ENCODE measurements around the gene TRIM29. TPM values are rescaled to one million over a fixed set of nuclear protein-coding genes. Genes with fewer than 3 reads are reported as not detected.
A peak's percentile ranks its signal among the peaks of the same experiment; 100 is the strongest.

TRIM29 gene
- total RNA-seq, 2 experiments from 2014 or later = not detected

DNA sequence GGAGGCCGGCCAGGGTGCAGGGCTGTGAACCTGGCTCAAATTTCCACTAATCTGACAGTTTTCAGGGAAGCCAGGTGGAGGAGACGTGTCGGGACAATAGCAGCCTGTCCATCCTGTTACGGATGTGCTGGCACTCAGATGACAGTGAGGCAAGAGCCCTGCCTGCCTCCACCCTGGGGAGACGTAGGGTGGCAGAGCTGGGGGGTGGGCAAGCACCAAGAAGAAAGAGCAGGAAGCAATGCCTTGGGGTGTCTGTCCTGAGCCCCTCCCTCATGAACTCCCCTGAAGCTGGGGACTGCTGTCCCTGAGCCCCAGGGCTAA lies 10.0 kb upstream of the TRIM29 start:
- Mint-ChIP-seq H3K4me3 (no peak overlapping the region), H3K9me3 (no peaks in the 10 kb centered on the region), H3K27me3 (peaks cover 32% of the 10 kb centered on the region), H3K27ac (no peak overlapping the region), H3K4me1 (ENCODE audit: low read depth) (no peaks in the 10 kb centered on the region), H3K36me3 (ENCODE audit: low read depth) (no peaks in the 10 kb centered on the region)
- Histone ChIP-seq H3K4me1 (ENCODE audit: insufficient read depth, low read length) (no peaks in the 10 kb centered on the region), H3K9me3 (ENCODE audit: control insufficient read depth in 1 of 2, insufficient read depth in 1 of 2, low read length in 2 of 2) (peaks cover 0 to 5% of the 10 kb centered on the region in 2 experiments), H3K27me3 (ENCODE audit: control insufficient read depth in 1 of 2, insufficient read depth in 2 of 2, low read length in 2 of 2) (peaks cover 9 to 16% of the 10 kb centered on the region in 2 experiments), H3K27ac (ENCODE audit: low read depth in 1 of 2, low read length in 2 of 2) (no peak overlapping the region), H3K36me3 (ENCODE audit: insufficient read depth, low read length) (no peaks in the 10 kb centered on the region), H3K4me3 (ENCODE audit: low read length) (no peak overlapping the region)
- ATAC-seq (ENCODE audit: poor library complexity) (no peak), DNase-seq (peak in 1 of 14 experiments; percentile 1)
- TF ChIP-seq, protein P1, sequence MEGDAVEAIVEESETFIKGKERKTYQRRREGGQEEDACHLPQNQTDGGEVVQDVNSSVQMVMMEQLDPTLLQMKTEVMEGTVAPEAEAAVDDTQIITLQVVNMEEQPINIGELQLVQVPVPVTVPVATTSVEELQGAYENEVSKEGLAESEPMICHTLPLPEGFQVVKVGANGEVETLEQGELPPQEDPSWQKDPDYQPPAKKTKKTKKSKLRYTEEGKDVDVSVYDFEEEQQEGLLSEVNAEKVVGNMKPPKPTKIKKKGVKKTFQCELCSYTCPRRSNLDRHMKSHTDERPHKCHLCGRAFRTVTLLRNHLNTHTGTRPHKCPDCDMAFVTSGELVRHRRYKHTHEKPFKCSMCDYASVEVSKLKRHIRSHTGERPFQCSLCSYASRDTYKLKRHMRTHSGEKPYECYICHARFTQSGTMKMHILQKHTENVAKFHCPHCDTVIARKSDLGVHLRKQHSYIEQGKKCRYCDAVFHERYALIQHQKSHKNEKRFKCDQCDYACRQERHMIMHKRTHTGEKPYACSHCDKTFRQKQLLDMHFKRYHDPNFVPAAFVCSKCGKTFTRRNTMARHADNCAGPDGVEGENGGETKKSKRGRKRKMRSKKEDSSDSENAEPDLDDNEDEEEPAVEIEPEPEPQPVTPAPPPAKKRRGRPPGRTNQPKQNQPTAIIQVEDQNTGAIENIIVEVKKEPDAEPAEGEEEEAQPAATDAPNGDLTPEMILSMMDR (IDR thresholded peaks at IDR 0.05) = no peak
- CTCF ChIA-PET = no interaction called here
- intact Hi-C loops (cut with DNase I, micrococcal nuclease) = no loop called here
- POLR2A ChIA-PET = no interaction called here

DNA sequence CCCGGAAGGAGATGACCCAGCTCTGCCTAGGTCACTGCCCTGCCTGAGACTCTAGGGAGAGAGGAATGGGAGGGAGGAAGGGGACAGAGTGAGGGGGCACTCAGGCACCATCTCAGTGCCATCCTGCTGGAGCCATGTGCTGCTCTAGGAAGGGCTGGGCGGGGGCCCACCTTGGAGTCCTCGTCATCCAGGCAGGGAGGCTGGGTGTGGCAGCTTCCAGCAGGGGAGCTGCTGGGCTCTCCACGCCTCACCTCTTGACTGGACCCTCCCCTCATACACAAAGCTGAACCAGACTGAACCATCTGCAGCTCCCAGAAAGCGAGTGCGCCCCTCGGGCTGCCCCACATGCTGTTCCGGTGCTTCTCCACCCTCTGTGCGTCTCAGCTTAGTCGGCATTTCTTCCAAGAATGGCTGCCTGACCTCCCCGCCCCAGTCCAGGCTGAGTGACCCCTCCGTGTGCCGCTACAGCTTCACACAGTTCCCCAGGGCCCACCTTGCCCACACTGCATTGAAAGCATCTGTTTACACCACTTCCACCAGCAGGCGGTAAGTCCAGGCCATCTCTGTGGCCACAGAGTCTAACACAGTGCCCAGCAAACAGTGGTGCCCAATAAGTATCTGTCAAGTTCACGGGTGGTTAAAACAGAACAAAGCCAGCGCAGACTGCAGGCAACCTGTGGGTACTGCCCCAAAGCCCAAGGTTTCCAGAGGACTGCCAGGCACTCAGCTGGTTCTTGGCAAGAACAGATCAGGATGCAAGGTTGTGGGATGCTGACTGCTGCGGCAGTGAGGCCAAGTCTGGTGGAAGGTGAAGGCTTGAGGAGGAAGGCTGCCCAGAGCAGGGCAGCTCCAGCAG lies 9.4 kb upstream of the TRIM29 start:
- ChIA-PET POLR2A (no interaction called here), CTCF (no interaction called here)
- Mint-ChIP-seq H3K36me3 (ENCODE audit: low read depth) (no peaks in the 10 kb centered on the region), H3K27me3 (peaks cover 32% of the 10 kb centered on the region), H3K9me3 (no peaks in the 10 kb centered on the region), H3K27ac (no peak overlapping the region), H3K4me3 (no peak overlapping the region), H3K4me1 (ENCODE audit: low read depth) (no peaks in the 10 kb centered on the region)
- DNase-seq (peak in 1 of 14 experiments; percentile 23), ATAC-seq (ENCODE audit: poor library complexity) (no peak)
- Histone ChIP-seq H3K36me3 (ENCODE audit: insufficient read depth, low read length) (no peaks in the 10 kb centered on the region), H3K27ac (ENCODE audit: low read depth in 1 of 2, low read length in 2 of 2) (no peak overlapping the region), H3K4me1 (ENCODE audit: insufficient read depth, low read length) (no peaks in the 10 kb centered on the region), H3K27me3 (ENCODE audit: control insufficient read depth in 1 of 2, insufficient read depth in 2 of 2, low read length in 2 of 2) (peaks cover 9 to 16% of the 10 kb centered on the region in 2 experiments), H3K4me3 (ENCODE audit: low read length) (no peak overlapping the region), H3K9me3 (ENCODE audit: control insufficient read depth in 1 of 2, insufficient read depth in 1 of 2, low read length in 2 of 2) (peaks cover 0 to 5% of the 10 kb centered on the region in 2 experiments)
- TF ChIP-seq, protein P1 (IDR thresholded peaks at IDR 0.05) = no peak
- intact Hi-C loops (cut with DNase I, micrococcal nuclease) = no loop called here

DNA sequence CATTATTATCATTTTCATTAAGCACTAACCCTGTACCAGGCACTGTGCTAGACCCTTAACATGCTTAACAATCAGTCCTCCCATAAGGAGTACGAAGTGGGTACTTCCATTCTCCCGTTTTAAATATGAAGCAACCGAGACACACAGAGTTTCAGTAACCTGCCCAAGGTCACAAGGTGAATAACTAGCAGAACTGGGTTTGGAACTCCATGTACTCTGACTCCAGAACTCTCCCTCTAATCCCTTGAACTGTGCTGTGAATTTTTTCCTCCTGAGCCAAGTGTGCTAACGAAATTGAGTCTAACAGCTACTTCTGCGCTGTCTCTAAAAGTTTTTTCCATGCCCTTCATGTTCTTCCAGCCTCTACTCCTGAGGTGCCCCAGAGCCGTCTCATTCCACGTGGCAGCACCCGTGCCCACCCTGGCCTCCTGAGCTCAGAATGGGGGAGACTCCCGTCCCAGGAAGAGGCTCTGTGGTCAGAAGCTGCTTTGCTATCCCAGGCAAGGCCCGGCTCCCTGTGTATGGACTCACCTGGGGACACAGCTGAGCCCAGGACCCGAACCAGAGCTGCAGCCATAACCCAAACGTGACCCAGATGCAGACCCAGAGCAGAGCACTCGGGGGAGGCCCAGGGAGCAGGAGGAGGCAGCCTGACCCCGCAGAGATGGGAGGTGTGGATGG lies 8.6 kb upstream of the TRIM29 start:
- TF ChIP-seq, protein P1 (IDR thresholded peaks at IDR 0.05) = no peak
- H3K36me3 ChIP-seq (ENCODE audit: insufficient read depth, low read length) = no peaks in the 10 kb centered on the region
- no peak overlapping the region for H3K4me3 ChIP-seq (ENCODE audit: low read length)
- H3K36me3 Mint-ChIP-seq (ENCODE audit: low read depth) = no peaks in the 10 kb centered on the region
- ATAC-seq (ENCODE audit: poor library complexity) (no peak), DNase-seq (no peak)
- peaks cover 9 to 16% of the 10 kb centered on the region in 2 experiments for H3K27me3 ChIP-seq (ENCODE audit: control insufficient read depth in 1 of 2, insufficient read depth in 2 of 2, low read length in 2 of 2)
- no peaks in the 10 kb centered on the region for H3K4me1 Mint-ChIP-seq (ENCODE audit: low read depth)
- no peak overlapping the region for H3K27ac ChIP-seq (ENCODE audit: low read depth in 1 of 2, low read length in 2 of 2)
- H3K4me1 ChIP-seq (ENCODE audit: insufficient read depth, low read length) = no peaks in the 10 kb centered on the region
- ChIA-PET CTCF (no interaction called here), POLR2A (no interaction called here)
- H3K9me3 ChIP-seq (ENCODE audit: control insufficient read depth in 1 of 2, insufficient read depth in 1 of 2, low read length in 2 of 2) = peaks cover 0 to 5% of the 10 kb centered on the region in 2 experiments
- H3K9me3 Mint-ChIP-seq = no peaks in the 10 kb centered on the region
- H3K27ac Mint-ChIP-seq = no peak overlapping the region
- peaks cover 30% of the 10 kb centered on the region for H3K27me3 Mint-ChIP-seq
- intact Hi-C loops (cut with DNase I, micrococcal nuclease) = no loop called here
- no peak overlapping the region for H3K4me3 Mint-ChIP-seq

Data from CD4-positive, alpha-beta T cell (primary cell).